Erythroblast (primary cell): ENCODE measurements around the gene FGD1.

ENCODE experiments used
- GATA1 ChIP-seq: IDR thresholded peaks from 2 replicates; pipeline ENCODE4 v1.6.1; 2011; ENCODE audit warnings: low read depth, mild to moderate bottlenecking, control low read depth, low read length, moderate library complexity
- POLR2A ChIP-seq: IDR thresholded peaks from 2 replicates; pipeline ENCODE4 v1.6.1; 2011; ENCODE audit warnings: mild to moderate bottlenecking, low read length

GRCh38 chrX:54430519-54430918, 65.5 kb downstream of the FGD1 start:
- TF ChIP-seq POLR2A = no peak
- TF ChIP-seq GATA1 = no peak
